Left ventricle myocardium inferior (tissue), 1 donor: Measurements from ENCODE around the gene TMEM168. TPM values are rescaled to one million over a fixed set of nuclear protein-coding genes. Genes with fewer than 3 reads are reported as not detected.

Source experiments
- DNase-seq: peaks from one replicate; pipeline ENCODE4 v3.0.0-alpha.2; 2020
- H3K27ac ChIP-seq: fragments of 200-600 bp; replicated peaks from 2 replicates; pipeline ENCODE4 v1.8.0; 2021
- H3K27me3 ChIP-seq: fragments of 200-600 bp; 2 replicates; pipeline ENCODE4 v1.8.0; 2021; ENCODE audit warnings: low read depth
- H3K36me3 ChIP-seq: fragments of 200-600 bp; 2 replicates; pipeline ENCODE4 v1.8.0; 2021
- H3K4me1 ChIP-seq: fragments of 200-600 bp; 2 replicates; pipeline ENCODE4 v1.8.0; 2021
- H3K4me3 ChIP-seq: fragments of 200-600 bp; 2 replicates; pipeline ENCODE4 v1.8.0; 2021; ENCODE audit warnings: mild to moderate bottlenecking, moderate library complexity
- H3K9me3 ChIP-seq: fragments of 200-600 bp; replicated peaks from 2 replicates; pipeline ENCODE4 v1.8.0; 2021
- intact Hi-C: fragments of 100-400 bp; cut with micrococcal nuclease; formaldehyde crosslinking; loops from one replicate; pipeline ENCODE4 v1.11.0; 2022
- total RNA-seq: library from RNA; stranded (reverse); fragmentation: NEBNext Ultra II Directional; extraction: Animal tissue kit (Norgen Biotek cat#: 25700); gene quantifications from one replicate; pipeline ENCODE4 v1.2.1, GENCODE V29; 2021
- TF ChIP-seq, protein P1 (sequence below): fragments of 200-600 bp; IDR thresholded peaks from 2 replicates; pipeline ENCODE4 v1.8.0; 2021; ENCODE audit warnings: antibody characterized with exemption, mild to moderate bottlenecking, borderline replicate concordance
- donor health status: DM: no; HTN: yes; CAD: no; lungs with severe emphysema.

TMEM168 gene
- total RNA-seq, 1 donor from 2014 or later: 13.3 TPM

DNA sequence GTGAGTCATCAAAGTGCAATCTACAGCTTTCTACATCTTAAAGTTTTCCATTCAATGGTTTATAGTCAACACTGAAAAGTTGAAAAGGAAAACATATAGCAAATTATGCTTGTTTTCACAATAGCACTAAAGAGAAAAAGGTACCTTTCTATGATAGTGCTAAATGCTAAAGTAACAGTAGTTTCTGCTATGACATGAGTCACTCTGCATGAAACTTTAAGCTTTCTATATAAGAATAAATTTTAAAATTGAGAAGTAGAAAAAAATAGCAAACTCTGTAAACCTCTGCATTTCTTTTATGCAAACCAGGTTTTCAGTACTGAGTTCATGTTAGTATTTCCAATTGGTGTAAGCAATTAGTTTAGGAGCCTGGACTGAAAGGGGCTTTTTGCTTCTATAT lies 31.2 kb upstream of the TMEM168 start:
- H3K27me3 ChIP-seq: no peaks in the 10 kb centered on the region
- no peaks in the 10 kb centered on the region for H3K9me3 ChIP-seq
- no peak overlapping the region for H3K4me3 ChIP-seq
- H3K36me3 ChIP-seq: peaks cover 36% of the 10 kb centered on the region
- no peaks in the 10 kb centered on the region for H3K4me1 ChIP-seq
- intact Hi-C loops: no loop called here
- TF ChIP-seq, protein P1, sequence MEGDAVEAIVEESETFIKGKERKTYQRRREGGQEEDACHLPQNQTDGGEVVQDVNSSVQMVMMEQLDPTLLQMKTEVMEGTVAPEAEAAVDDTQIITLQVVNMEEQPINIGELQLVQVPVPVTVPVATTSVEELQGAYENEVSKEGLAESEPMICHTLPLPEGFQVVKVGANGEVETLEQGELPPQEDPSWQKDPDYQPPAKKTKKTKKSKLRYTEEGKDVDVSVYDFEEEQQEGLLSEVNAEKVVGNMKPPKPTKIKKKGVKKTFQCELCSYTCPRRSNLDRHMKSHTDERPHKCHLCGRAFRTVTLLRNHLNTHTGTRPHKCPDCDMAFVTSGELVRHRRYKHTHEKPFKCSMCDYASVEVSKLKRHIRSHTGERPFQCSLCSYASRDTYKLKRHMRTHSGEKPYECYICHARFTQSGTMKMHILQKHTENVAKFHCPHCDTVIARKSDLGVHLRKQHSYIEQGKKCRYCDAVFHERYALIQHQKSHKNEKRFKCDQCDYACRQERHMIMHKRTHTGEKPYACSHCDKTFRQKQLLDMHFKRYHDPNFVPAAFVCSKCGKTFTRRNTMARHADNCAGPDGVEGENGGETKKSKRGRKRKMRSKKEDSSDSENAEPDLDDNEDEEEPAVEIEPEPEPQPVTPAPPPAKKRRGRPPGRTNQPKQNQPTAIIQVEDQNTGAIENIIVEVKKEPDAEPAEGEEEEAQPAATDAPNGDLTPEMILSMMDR: no peak
- H3K27ac ChIP-seq: no peak overlapping the region
- DNase-seq: no peak

DNA sequence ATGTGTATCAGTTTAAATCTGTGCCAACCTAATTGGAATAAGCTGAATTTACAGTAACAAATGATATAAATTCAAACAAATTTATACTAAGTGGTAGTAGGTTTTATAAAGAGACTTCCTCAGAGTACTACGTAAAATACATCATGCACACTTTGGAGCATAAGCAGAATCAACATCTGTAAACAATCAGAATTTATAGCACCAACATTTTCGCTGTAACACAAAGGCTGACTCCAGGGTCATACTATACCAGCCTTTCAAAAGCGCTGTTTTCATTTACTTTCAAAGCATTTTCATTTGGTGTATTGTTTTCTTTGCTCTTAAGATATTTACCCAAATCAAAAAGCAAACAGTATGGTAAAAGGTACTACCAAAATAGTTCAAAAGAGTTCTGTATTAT lies 29.3 kb upstream of the TMEM168 start:
- Histone ChIP-seq H3K4me1 (no peaks in the 10 kb centered on the region), H3K9me3 (peaks cover 11% of the 10 kb centered on the region), H3K4me3 (no peak overlapping the region), H3K27ac (no peak overlapping the region), H3K27me3 (no peaks in the 10 kb centered on the region), H3K36me3 (peaks cover 32% of the 10 kb centered on the region)
- no peak for DNase-seq
- intact Hi-C loops: no loop called here
- TF ChIP-seq, protein P1: no peak

DNA sequence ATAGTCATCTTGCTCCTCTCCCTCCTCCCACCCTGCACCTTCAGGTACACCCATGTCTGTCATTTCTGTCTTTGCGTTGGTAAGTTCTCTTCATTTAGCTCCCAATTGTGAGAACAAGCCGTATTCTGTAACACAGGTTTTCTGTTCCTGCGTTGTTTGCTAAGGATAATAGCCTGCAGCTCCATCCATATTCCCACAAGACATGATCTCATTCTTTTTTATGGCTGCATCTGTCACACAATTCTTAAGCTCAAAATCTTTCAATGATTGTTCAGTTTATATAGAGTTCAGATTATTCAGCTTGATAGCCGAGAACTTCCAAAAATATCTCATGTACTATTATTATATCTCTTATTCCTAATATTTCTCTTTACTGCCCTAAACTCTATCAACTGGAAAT lies 16.0 kb upstream of the TMEM168 start:
- H3K9me3 ChIP-seq: no peaks in the 10 kb centered on the region
- no peaks in the 10 kb centered on the region for H3K4me1 ChIP-seq
- no peak overlapping the region for H3K27ac ChIP-seq
- no peak overlapping the region for H3K4me3 ChIP-seq
- intact Hi-C loops: no loop called here
- no peaks in the 10 kb centered on the region for H3K27me3 ChIP-seq
- no peak for DNase-seq
- TF ChIP-seq, protein P1: no peak
- H3K36me3 ChIP-seq: no peaks in the 10 kb centered on the region

DNA sequence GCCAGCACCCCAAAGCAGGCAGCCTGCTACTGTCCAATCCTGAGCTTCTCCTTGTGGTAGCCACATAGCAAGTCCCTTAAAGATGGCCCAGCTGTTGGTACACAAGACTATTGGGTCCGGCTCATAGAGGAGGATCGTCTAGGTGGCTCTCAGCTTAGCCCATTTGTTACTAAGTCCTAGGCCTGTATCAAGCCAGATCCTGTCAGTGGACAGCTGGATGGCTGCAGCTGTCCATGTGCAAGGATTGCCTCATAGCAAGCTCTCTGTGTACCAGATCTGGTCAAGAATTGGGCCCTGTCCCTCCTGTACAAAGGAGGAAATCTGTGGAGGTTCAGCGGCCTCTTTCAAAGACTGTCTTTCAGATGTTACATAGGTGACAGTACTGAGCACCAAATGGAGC lies 12.2 kb upstream of the TMEM168 start:
- intact Hi-C loops: no loop called here
- Histone ChIP-seq H3K27ac (no peak overlapping the region), H3K4me1 (no peaks in the 10 kb centered on the region), H3K36me3 (no peaks in the 10 kb centered on the region), H3K4me3 (no peak overlapping the region), H3K27me3 (no peaks in the 10 kb centered on the region), H3K9me3 (no peaks in the 10 kb centered on the region)
- TF ChIP-seq, protein P1: no peak
- no peak for DNase-seq

DNA sequence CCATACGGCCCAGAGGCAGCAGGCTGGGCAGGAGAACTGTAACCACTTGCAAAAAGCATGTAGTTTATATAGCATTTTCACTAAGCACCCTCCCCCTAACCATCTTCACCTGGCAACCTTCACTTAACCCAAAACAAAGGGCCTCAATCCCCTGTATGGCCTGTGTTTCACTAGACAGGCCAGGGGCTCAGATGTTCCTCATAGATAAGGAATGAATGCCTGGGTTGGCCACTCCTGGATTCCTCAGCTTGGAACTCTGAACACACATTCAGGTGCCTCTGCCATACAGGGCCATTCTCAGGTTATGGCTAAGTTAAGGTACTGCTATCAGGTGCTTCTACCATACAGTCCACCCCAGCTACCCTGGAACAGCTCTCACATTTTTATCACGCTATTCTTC lies 10.3 kb upstream of the TMEM168 start:
- H3K27ac ChIP-seq: no peak overlapping the region
- intact Hi-C loops: no loop called here
- TF ChIP-seq, protein P1: no peak

More for the DNA sequence above, 10.3 kb upstream of the TMEM168 start:
- H3K9me3 ChIP-seq: no peaks in the 10 kb centered on the region
- H3K4me1 ChIP-seq: no peaks in the 10 kb centered on the region
- no peaks in the 10 kb centered on the region for H3K27me3 ChIP-seq
- no peak for DNase-seq
- no peak overlapping the region for H3K4me3 ChIP-seq
- no peaks in the 10 kb centered on the region for H3K36me3 ChIP-seq
